Peyer's patch (tissue), 4 donors: Measurements from ENCODE around the gene LRSAM1.

Experiments used
- CTCF ChIP-seq, 6 experiments: fragments of 450-650 bp in 4 of 6; fragments of 200-600 bp in 2 of 6; sonication (generic) in 1 of 6; IDR thresholded peaks; one replicate each; pipeline ENCODE4 v1.5.1; 2017 to 2019; ENCODE audit warnings: antibody characterized with exemption in 6 of 6, mild to moderate bottlenecking in 3 of 6, moderate library complexity in 1 of 6
- POLR2A ChIP-seq, 2 donors: fragments of 450-650 bp; IDR thresholded peaks; one replicate each; pipeline ENCODE4 v1.5.1; 2017; ENCODE audit warnings: antibody characterized with exemption in 2 of 2, mild to moderate bottlenecking in 2 of 2, moderate library complexity in 2 of 2

GRCh38 chr9:127506117-127506813 is 55.0 kb downstream of the LRSAM1 start:
- no peak for TF ChIP-seq CTCF (IDR thresholded peaks at IDR 0.05)
- no peak for TF ChIP-seq POLR2A (IDR thresholded peaks at IDR 0.05)
